Caco-2 (cell line): Measurements from ENCODE around the gene MAPK8IP3. TPM values are rescaled to one million over a fixed set of nuclear protein-coding genes. Genes with fewer than 3 reads are reported as not detected.
A peak's percentile ranks its signal among the peaks of the same experiment; 100 is the strongest.

Experiments used
- BruUV-seq: library from RNA; stranded (reverse); fragments of 400-500 nt; replicated peaks from 2 replicates; lab custom pipeline; 2021; lab: Mats Ljungman, UMichigan
- CTCF ChIA-PET: fragments of 300-600 bp; sonication (Branson Sonifier 250); formaldehyde crosslinking; loops from one replicate; lab custom pipeline; 2022; ENCODE audit warnings: antibody characterized with exemption; lab: Charles Lee
- POLR2A ChIA-PET: fragments of 300-600 bp; sonication (Branson Sonifier 250); formaldehyde crosslinking; loops from one replicate; lab custom pipeline; 2022; ENCODE audit warnings: antibody characterized with exemption; lab: Charles Lee
- DNase-seq, 2 experiments: peaks; one replicate each; pipeline versions ENCODE4 v3.0.0 to v3.0.0-alpha.2; 2020 to 2022
- H3K27me3 ChIP-seq: replicated peaks from 2 replicates; pipeline ENCODE4 v1.6.0; 2011; ENCODE audit warnings: low read length; ENCODE audit not compliant: control insufficient read depth, insufficient read depth
- H3K36me3 ChIP-seq: 2 replicates; pipeline ENCODE4 v1.5.1; 2011; ENCODE audit warnings: low read length; ENCODE audit not compliant: control insufficient read depth, insufficient read depth
- H3K4me1 ChIP-seq: fragments of 250-450 bp; sonication (Bioruptor Pico); 2 replicates; pipeline ENCODE4 v1.5.1; 2020; ENCODE audit warnings: mild to moderate bottlenecking
- H3K4me3 ChIP-seq: 2 replicates; pipeline ENCODE4 v1.5.1; 2011; ENCODE audit warnings: low read depth, mild to moderate bottlenecking, control low read depth, low read length
- H3K9me3 ChIP-seq: fragments of 250-450 bp; sonication (Bioruptor Pico); 2 replicates; pipeline ENCODE4 v1.5.1; 2020; ENCODE audit warnings: mild to moderate bottlenecking, moderate library complexity
- H3K27ac Mint-ChIP-seq: one replicate; pipeline ENCODE4 v1.8.0; 2022; ENCODE audit warnings: mixed read lengths; ENCODE audit not compliant: unreplicated experiment
- H3K27me3 Mint-ChIP-seq: one replicate; pipeline ENCODE4 v1.8.0; 2022; ENCODE audit warnings: mixed read lengths; ENCODE audit not compliant: insufficient read depth, unreplicated experiment
- H3K36me3 Mint-ChIP-seq: one replicate; pipeline ENCODE4 v1.8.0; 2022; ENCODE audit warnings: mild to moderate bottlenecking, mixed read lengths; ENCODE audit not compliant: insufficient read depth, unreplicated experiment
- H3K4me1 Mint-ChIP-seq: one replicate; pipeline ENCODE4 v1.8.0; 2022; ENCODE audit warnings: low read depth, mixed read lengths; ENCODE audit not compliant: unreplicated experiment
- H3K4me3 Mint-ChIP-seq: one replicate; pipeline ENCODE4 v1.8.0; 2022; ENCODE audit warnings: mild to moderate bottlenecking, moderate library complexity, mixed read lengths; ENCODE audit not compliant: unreplicated experiment
- H3K9me3 Mint-ChIP-seq: one replicate; pipeline ENCODE4 v1.8.0; 2022; ENCODE audit warnings: mixed read lengths; ENCODE audit not compliant: unreplicated experiment
- intact Hi-C: fragments of 100-400 bp; cut with micrococcal nuclease; formaldehyde crosslinking; loops from one replicate; pipeline ENCODE4 v1.10.0; 2022; ENCODE audit not compliant: unreplicated experiment
- total RNA-seq: library from RNA; stranded (reverse); gene quantifications from 2 replicates; pipeline ENCODE4 v1.2.3, GENCODE V29; 2022
- TF ChIP-seq, protein P1 (sequence below), 2 experiments: fragments of 200-600 bp in 1 of 2; IDR thresholded peaks; 1 replicate in 1 of 2; 2 replicates in 1 of 2; pipeline versions ENCODE4 v1.5.1 to v1.8.0; 2011 to 2022; ENCODE audit warnings: antibody characterized with exemption in 1 of 2, control low read depth in 1 of 2, inconsistent platforms in 1 of 2, low read depth in 1 of 2, low read length in 1 of 2, mild to moderate bottlenecking in 1 of 2, moderate library complexity in 1 of 2; ENCODE audit not compliant: insufficient read depth in 1 of 2, severe bottlenecking in 1 of 2, unreplicated experiment in 1 of 2

MAPK8IP3 gene
- total RNA-seq, 1 experiment from 2014 or later: 60.5 TPM

DNA sequence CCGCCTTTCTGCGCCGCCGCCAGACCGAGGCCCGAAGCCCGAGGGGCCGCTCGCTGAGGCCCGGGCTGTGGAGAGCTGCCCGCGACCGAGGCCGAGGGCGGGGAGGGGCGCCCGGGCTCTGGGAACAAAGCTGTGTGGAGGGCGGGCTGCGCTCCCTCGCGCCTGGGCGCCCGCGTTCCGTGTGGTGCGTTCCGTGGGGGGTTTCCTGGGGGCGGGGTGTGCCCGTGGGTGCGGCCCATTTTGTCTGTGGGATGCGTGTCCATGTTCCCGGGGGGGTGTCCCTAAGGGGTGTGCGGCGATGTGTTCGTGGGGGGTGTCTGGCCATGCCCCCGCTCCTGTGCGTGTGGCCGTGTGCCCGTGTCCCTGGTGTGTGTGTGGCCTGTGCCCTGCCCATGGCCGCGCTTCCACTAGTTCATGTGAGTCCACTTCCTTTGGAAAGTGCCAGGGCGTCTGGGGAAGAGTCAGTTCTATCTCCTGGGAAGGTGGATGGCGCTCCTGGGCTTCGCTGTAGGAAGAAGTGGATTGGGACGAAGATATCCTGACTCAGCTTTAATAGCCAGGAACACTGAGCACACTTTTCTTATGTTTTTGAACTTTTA lies 27.4 kb upstream of the MAPK8IP3 start:
- H3K36me3 ChIP-seq: no peaks in the 10 kb centered on the region

GRCh38 chr16:1680361-1680760 lies 25.6 kb upstream of the MAPK8IP3 start:
- no peak for DNase-seq
- Histone ChIP-seq H3K27me3 (no peaks in the 10 kb centered on the region), H3K36me3 (no peaks in the 10 kb centered on the region; the same call in 1 of the 2 replicates), H3K9me3 (no peaks in the 10 kb centered on the region), H3K4me1 (0 out of 2 replicates have a peak, but pooled peaks cover under 1% of the 10 kb centered on the region), H3K4me3 (no peak overlapping the region)
- Mint-ChIP-seq H3K9me3 (no peaks in the 10 kb centered on the region), H3K4me3 (peak overlapping the region; percentile 37), H3K27ac (peak overlapping the region; percentile 32), H3K36me3 (peaks cover 53% of the 10 kb centered on the region), H3K4me1 (peaks cover 2% of the 10 kb centered on the region), H3K27me3 (no peaks in the 10 kb centered on the region)
- no TSS peak for BruUV-seq
- intact Hi-C loops: no loop called here
- TF ChIP-seq, protein P1, sequence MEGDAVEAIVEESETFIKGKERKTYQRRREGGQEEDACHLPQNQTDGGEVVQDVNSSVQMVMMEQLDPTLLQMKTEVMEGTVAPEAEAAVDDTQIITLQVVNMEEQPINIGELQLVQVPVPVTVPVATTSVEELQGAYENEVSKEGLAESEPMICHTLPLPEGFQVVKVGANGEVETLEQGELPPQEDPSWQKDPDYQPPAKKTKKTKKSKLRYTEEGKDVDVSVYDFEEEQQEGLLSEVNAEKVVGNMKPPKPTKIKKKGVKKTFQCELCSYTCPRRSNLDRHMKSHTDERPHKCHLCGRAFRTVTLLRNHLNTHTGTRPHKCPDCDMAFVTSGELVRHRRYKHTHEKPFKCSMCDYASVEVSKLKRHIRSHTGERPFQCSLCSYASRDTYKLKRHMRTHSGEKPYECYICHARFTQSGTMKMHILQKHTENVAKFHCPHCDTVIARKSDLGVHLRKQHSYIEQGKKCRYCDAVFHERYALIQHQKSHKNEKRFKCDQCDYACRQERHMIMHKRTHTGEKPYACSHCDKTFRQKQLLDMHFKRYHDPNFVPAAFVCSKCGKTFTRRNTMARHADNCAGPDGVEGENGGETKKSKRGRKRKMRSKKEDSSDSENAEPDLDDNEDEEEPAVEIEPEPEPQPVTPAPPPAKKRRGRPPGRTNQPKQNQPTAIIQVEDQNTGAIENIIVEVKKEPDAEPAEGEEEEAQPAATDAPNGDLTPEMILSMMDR (IDR thresholded peaks at IDR 0.05; ENCODE audit: insufficient read depth in 1 of 2, low read depth in 1 of 2, low read length in 1 of 2, severe bottlenecking in 1 of 2, unreplicated experiment in 1 of 2): no peak
- ChIA-PET POLR2A (interaction anchor here (0.5 kb wide), 1 partner anchor 788 kb away, joined by 5 read pairs; no protein-coding TSS in a partner anchor), CTCF (no interaction called here)

More for the DNA sequence above, 27.4 kb upstream of the MAPK8IP3 start:
- peaks cover 46% of the 10 kb centered on the region for H3K36me3 Mint-ChIP-seq
- H3K4me1 Mint-ChIP-seq: peaks cover 8% of the 10 kb centered on the region
- H3K27me3 ChIP-seq: no peaks in the 10 kb centered on the region
- H3K9me3 ChIP-seq: no peaks in the 10 kb centered on the region
- peak overlapping the region; percentile 96 for H3K4me3 Mint-ChIP-seq
- intact Hi-C loops: loop anchor here (1.0 to 10.0 kb wide), 3 partner anchors 11 to 64 kb away; partner anchors contain the start of genes CRAMP1 and IFT140
- TF ChIP-seq, protein P1 (IDR thresholded peaks at IDR 0.05; ENCODE audit: insufficient read depth in 1 of 2, low read depth in 1 of 2, low read length in 1 of 2, severe bottlenecking in 1 of 2, unreplicated experiment in 1 of 2): no peak
- TSS peak; percentile 58 for BruUV-seq
- H3K4me1 ChIP-seq: peaks cover 9% of the 10 kb centered on the region; the same call in 1 of the 2 replicates
- peak overlapping the region; percentile 82 for H3K4me3 ChIP-seq
- CTCF ChIA-PET: interaction anchor here (0.7 to 2.2 kb wide), 4 partner anchors 11 to 104 kb away, joined by 4 to 35 read pairs (median 9); partner anchors contain the start of genes MAPK8IP3, NUBP2 and SPSB3
- POLR2A ChIA-PET: interaction anchor here (0.5 to 1.2 kb wide), 8 partner anchors 8 to 286 kb away, joined by 3 to 17 read pairs (median 5); partner anchors contain the start of genes MAPK8IP3, NUBP2, RPS2 and SPSB3
- H3K9me3 Mint-ChIP-seq: no peaks in the 10 kb centered on the region
- peak overlapping the region; percentile 91 for H3K27ac Mint-ChIP-seq
- no peaks in the 10 kb centered on the region for H3K27me3 Mint-ChIP-seq
- DNase-seq: peak in 1 of 2 experiments; percentile 27

GRCh38 chr16:1681032-1681431 lies 25.0 kb upstream of the MAPK8IP3 start:
- Histone ChIP-seq H3K4me1 (no peaks in the 10 kb centered on the region), H3K9me3 (no peaks in the 10 kb centered on the region), H3K36me3 (no peaks in the 10 kb centered on the region; the same call in 1 of the 2 replicates), H3K4me3 (no peak overlapping the region), H3K27me3 (no peaks in the 10 kb centered on the region)
- Mint-ChIP-seq H3K27me3 (no peaks in the 10 kb centered on the region), H3K36me3 (peaks cover 58% of the 10 kb centered on the region), H3K9me3 (no peaks in the 10 kb centered on the region), H3K4me1 (no peaks in the 10 kb centered on the region), H3K4me3 (no peak overlapping the region), H3K27ac (peak overlapping the region; percentile 48)
- no peak for DNase-seq
- TF ChIP-seq, protein P1 (IDR thresholded peaks at IDR 0.05; ENCODE audit: insufficient read depth in 1 of 2, low read depth in 1 of 2, low read length in 1 of 2, severe bottlenecking in 1 of 2, unreplicated experiment in 1 of 2): no peak
- POLR2A ChIA-PET: no interaction called here
- CTCF ChIA-PET: interaction anchor here (1.4 kb wide), 1 partner anchor 25 kb away, joined by 3 read pairs; the partner anchor contains the start of gene MAPK8IP3
- no TSS peak for BruUV-seq
- intact Hi-C loops: no loop called here
